Measurements from ENCODE around the gene SLC15A3. TPM values are rescaled to one million over a fixed set of nuclear protein-coding genes. Genes with fewer than 3 reads are reported as not detected.

SLC15A3 gene
- total RNA-seq, 2 experiments from 2014 or later, result 10.5 to 11.9 TPM

GRCh38 chr11:60950024-60950423 lies 2.0 kb downstream of the SLC15A3 start:
- H3K9me3 Mint-ChIP-seq, result no peaks in the 10 kb centered on the region
- intact Hi-C loops (cut with DNase I, micrococcal nuclease), result loop anchor here in 1 of 2 experiments (5.0 kb wide), 1 partner anchor 33 kb away; no protein-coding TSS in a partner anchor
- no peaks in the 10 kb centered on the region for H3K36me3 Mint-ChIP-seq (ENCODE audit: low read depth)
- peaks cover 29% of the 10 kb centered on the region for H3K4me1 ChIP-seq (ENCODE audit: insufficient read depth, low read length)
- H3K27me3 Mint-ChIP-seq, result peaks cover 8% of the 10 kb centered on the region
- peaks cover 0 to 13% of the 10 kb centered on the region in 2 experiments for H3K27me3 ChIP-seq (ENCODE audit: control insufficient read depth in 1 of 2, insufficient read depth in 2 of 2, low read length in 2 of 2)
- POLR2A ChIA-PET, result interaction anchor here (0.6 to 0.8 kb wide), 3 partner anchors 23 to 152 kb away, joined by 3 to 4 read pairs (median 3); partner anchors contain the start of gene CD5
- CTCF ChIA-PET, result interaction anchor here (1.0 to 1.6 kb wide), 2 partner anchors 11 to 35 kb away, joined by 3 to 5 read pairs; no protein-coding TSS in a partner anchor
- no peaks in the 10 kb centered on the region for H3K9me3 ChIP-seq (ENCODE audit: control insufficient read depth in 1 of 2, insufficient read depth in 1 of 2, low read length in 2 of 2)
- DNase-seq, result no peak
- peak overlapping the region; percentile 71 for H3K4me3 Mint-ChIP-seq
- no peak overlapping the region for H3K27ac ChIP-seq (ENCODE audit: low read depth in 1 of 2, low read length in 2 of 2)
- peak overlapping the region; percentile 20 for H3K4me3 ChIP-seq (ENCODE audit: low read length)
- H3K36me3 ChIP-seq (ENCODE audit: insufficient read depth, low read length), result no peaks in the 10 kb centered on the region
- H3K4me1 Mint-ChIP-seq (ENCODE audit: low read depth), result peaks cover 30% of the 10 kb centered on the region
- TF ChIP-seq CTCF (IDR thresholded peaks at IDR 0.05), result no peak
- ATAC-seq (ENCODE audit: poor library complexity), result no peak
- peak overlapping the region; percentile 15 for H3K27ac Mint-ChIP-seq

DNA sequence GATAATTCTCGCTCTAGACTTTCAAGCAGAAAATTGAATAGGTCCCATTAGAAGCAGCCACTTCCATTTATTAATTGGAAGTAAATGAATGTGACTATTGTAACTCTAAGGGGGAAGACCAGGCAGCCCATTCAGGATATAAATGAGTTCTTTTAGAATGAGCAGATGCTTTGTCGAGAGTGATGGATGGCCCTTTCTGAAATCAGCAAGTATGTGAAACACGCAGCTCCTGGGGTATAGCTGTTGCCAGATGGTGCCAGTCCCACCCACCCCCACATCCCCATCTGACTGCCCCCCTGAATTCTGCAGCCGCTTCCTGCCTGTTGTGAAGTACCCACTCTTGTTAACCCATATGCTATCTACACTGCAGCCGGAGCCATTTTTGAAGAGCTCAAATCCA lies 3.7 kb downstream of the SLC15A3 start:
- Histone ChIP-seq H3K4me1 (ENCODE audit: insufficient read depth, low read length) (peaks cover 29% of the 10 kb centered on the region), H3K27ac (ENCODE audit: low read depth in 1 of 2, low read length in 2 of 2) (no peak overlapping the region), H3K4me3 (ENCODE audit: low read length) (no peak overlapping the region), H3K9me3 (ENCODE audit: control insufficient read depth in 1 of 2, insufficient read depth in 1 of 2, low read length in 2 of 2) (no peaks in the 10 kb centered on the region), H3K36me3 (ENCODE audit: insufficient read depth, low read length) (no peaks in the 10 kb centered on the region), H3K27me3 (ENCODE audit: control insufficient read depth in 1 of 2, insufficient read depth in 2 of 2, low read length in 2 of 2) (peaks cover 0 to 13% of the 10 kb centered on the region in 2 experiments)
- Mint-ChIP-seq H3K4me1 (ENCODE audit: low read depth) (peaks cover 22% of the 10 kb centered on the region), H3K4me3 (peak overlapping the region; percentile 60), H3K36me3 (ENCODE audit: low read depth) (peaks cover 5% of the 10 kb centered on the region), H3K27me3 (peaks cover 8% of the 10 kb centered on the region), H3K27ac (no peak overlapping the region), H3K9me3 (no peaks in the 10 kb centered on the region)
- TF ChIP-seq CTCF (IDR thresholded peaks at IDR 0.05), result no peak
- POLR2A ChIA-PET, result no interaction called here
- DNase-seq (no peak), ATAC-seq (ENCODE audit: poor library complexity) (no peak)
- CTCF ChIA-PET, result no interaction called here
- intact Hi-C loops (cut with DNase I, micrococcal nuclease), result no loop called here

GRCh38 chr11:60947700-60948099 lies 4.3 kb downstream of the SLC15A3 start:
- Mint-ChIP-seq H3K27me3 (peaks cover 4% of the 10 kb centered on the region), H3K4me1 (ENCODE audit: low read depth) (peaks cover 17% of the 10 kb centered on the region), H3K9me3 (no peaks in the 10 kb centered on the region), H3K4me3 (no peak overlapping the region), H3K36me3 (ENCODE audit: low read depth) (peaks cover 5% of the 10 kb centered on the region), H3K27ac (no peak overlapping the region)
- intact Hi-C loops (cut with DNase I, micrococcal nuclease), result no loop called here
- Histone ChIP-seq H3K27ac (ENCODE audit: low read depth in 1 of 2, low read length in 2 of 2) (no peak overlapping the region), H3K4me3 (ENCODE audit: low read length) (no peak overlapping the region), H3K36me3 (ENCODE audit: insufficient read depth, low read length) (no peaks in the 10 kb centered on the region), H3K9me3 (ENCODE audit: control insufficient read depth in 1 of 2, insufficient read depth in 1 of 2, low read length in 2 of 2) (no peaks in the 10 kb centered on the region), H3K27me3 (ENCODE audit: control insufficient read depth in 1 of 2, insufficient read depth in 2 of 2, low read length in 2 of 2) (peaks cover 0 to 13% of the 10 kb centered on the region in 2 experiments), H3K4me1 (ENCODE audit: insufficient read depth, low read length) (peaks cover 26% of the 10 kb centered on the region)
- no peak for TF ChIP-seq CTCF (IDR thresholded peaks at IDR 0.05)
- DNase-seq, result no peak
- no peak for ATAC-seq (ENCODE audit: poor library complexity)
- CTCF ChIA-PET, result no interaction called here
- POLR2A ChIA-PET, result no interaction called here

Measured in CD4-positive, alpha-beta T cell (primary cell).